HUES48 (cell line): ENCODE results near the gene RIC8B.

ENCODE experiments used
- H3K27ac ChIP-seq: one replicate; pipeline ENCODE4 v1.7.0; 2013; ENCODE audit warnings: low read depth, low read length, inconsistent platforms
- H3K27me3 ChIP-seq: 2 replicates; pipeline ENCODE4 v1.6.1; 2013; ENCODE audit warnings: mild to moderate bottlenecking, low read length; ENCODE audit not compliant: control insufficient read depth, insufficient read depth
- H3K36me3 ChIP-seq: 2 replicates; pipeline ENCODE4 v1.6.1; 2013; ENCODE audit warnings: low read length; ENCODE audit not compliant: control insufficient read depth, insufficient read depth
- H3K4me1 ChIP-seq: 2 replicates; pipeline ENCODE4 v1.6.1; 2013; ENCODE audit warnings: mild to moderate bottlenecking, low read length; ENCODE audit not compliant: control insufficient read depth, insufficient read depth
- H3K4me3 ChIP-seq: 2 replicates; pipeline ENCODE4 v1.5.1; 2013; ENCODE audit warnings: mild to moderate bottlenecking, low read depth, low read length
- H3K9ac ChIP-seq: 2 replicates; pipeline ENCODE4 v1.6.1; 2013; ENCODE audit warnings: mild to moderate bottlenecking, low read depth, low read length, moderate library complexity
- H3K9me3 ChIP-seq: 2 replicates; pipeline ENCODE4 v1.6.1; 2013; ENCODE audit warnings: low read length; ENCODE audit not compliant: control insufficient read depth, insufficient read depth

RIC8B gene

GRCh38 chr12:106868982-106869700 is 94.7 kb downstream of the RIC8B start:
- H3K36me3 ChIP-seq, result peaks cover 25% of the 10 kb centered on the region
- H3K9ac ChIP-seq, result no peak overlapping the region
- H3K27ac ChIP-seq, result no peak overlapping the region
- no peaks in the 10 kb centered on the region for H3K9me3 ChIP-seq
- H3K4me3 ChIP-seq, result no peak overlapping the region
- no peaks in the 10 kb centered on the region for H3K27me3 ChIP-seq
- peaks cover 21% of the 10 kb centered on the region for H3K4me1 ChIP-seq

GRCh38 chr12:106870116-106870515 is 95.6 kb downstream of the RIC8B start:
- Histone ChIP-seq H3K27ac (no peak overlapping the region), H3K4me3 (no peak overlapping the region), H3K27me3 (no peaks in the 10 kb centered on the region), H3K4me1 (peaks cover 12% of the 10 kb centered on the region), H3K36me3 (peaks cover 25% of the 10 kb centered on the region), H3K9me3 (no peaks in the 10 kb centered on the region), H3K9ac (no peak overlapping the region)

- Histone ChIP-seq H3K27ac (no peak overlapping the region), H3K4me3 (no peak overlapping the region), H3K9me3 (no peaks in the 10 kb centered on the region), H3K4me1 (no peaks in the 10 kb centered on the region), H3K9ac (no peak overlapping the region), H3K27me3 (no peaks in the 10 kb centered on the region), H3K36me3 (peaks cover 25% of the 10 kb centered on the region)
Measured at GRCh38 chr12:106871477-106871876, 97.0 kb downstream of the RIC8B start.

GRCh38 chr12:106873983-106874382 is 99.5 kb downstream of the RIC8B start:
- Histone ChIP-seq H3K36me3 (peaks cover 26% of the 10 kb centered on the region), H3K27me3 (no peaks in the 10 kb centered on the region), H3K4me3 (no peak overlapping the region), H3K27ac (no peak overlapping the region), H3K4me1 (no peaks in the 10 kb centered on the region), H3K9ac (no peak overlapping the region), H3K9me3 (no peaks in the 10 kb centered on the region)

GRCh38 chr12:106878804-106879203 is 104.3 kb downstream of the RIC8B start:
- H3K27ac ChIP-seq, result no peak overlapping the region
- H3K4me1 ChIP-seq, result no peaks in the 10 kb centered on the region
- no peak overlapping the region for H3K4me3 ChIP-seq
- H3K27me3 ChIP-seq, result no peaks in the 10 kb centered on the region
- no peaks in the 10 kb centered on the region for H3K9me3 ChIP-seq
- H3K36me3 ChIP-seq, result peaks cover 47% of the 10 kb centered on the region
- H3K9ac ChIP-seq, result no peak overlapping the region

GRCh38 chr12:106879612-106880011 is 105.1 kb downstream of the RIC8B start:
- Histone ChIP-seq H3K4me3 (no peak overlapping the region), H3K9me3 (no peaks in the 10 kb centered on the region), H3K9ac (no peak overlapping the region), H3K27me3 (no peaks in the 10 kb centered on the region), H3K36me3 (peaks cover 55% of the 10 kb centered on the region), H3K4me1 (no peaks in the 10 kb centered on the region), H3K27ac (no peak overlapping the region)

GRCh38 chr12:106883426-106883825 is 108.9 kb downstream of the RIC8B start:
- peaks cover 84% of the 10 kb centered on the region for H3K36me3 ChIP-seq

GRCh38 chr12:106885026-106885425 is 110.5 kb downstream of the RIC8B start:
- Histone ChIP-seq H3K27me3 (no peaks in the 10 kb centered on the region), H3K4me1 (no peaks in the 10 kb centered on the region), H3K36me3 (peaks cover 77% of the 10 kb centered on the region), H3K9me3 (no peaks in the 10 kb centered on the region), H3K27ac (no peak overlapping the region), H3K9ac (no peak overlapping the region), H3K4me3 (no peak overlapping the region)

More at GRCh38 chr12:106883426-106883825, 108.9 kb downstream of the RIC8B start:
- no peak overlapping the region for H3K4me3 ChIP-seq
- H3K9ac ChIP-seq, result no peak overlapping the region
- H3K4me1 ChIP-seq, result no peaks in the 10 kb centered on the region
- H3K27me3 ChIP-seq, result no peaks in the 10 kb centered on the region
- no peaks in the 10 kb centered on the region for H3K9me3 ChIP-seq
- H3K27ac ChIP-seq, result no peak overlapping the region

GRCh38 chr12:106885541-106886249 is 111.2 kb downstream of the RIC8B start:
- Histone ChIP-seq H3K36me3 (peaks cover 72% of the 10 kb centered on the region), H3K4me1 (no peaks in the 10 kb centered on the region), H3K27me3 (no peaks in the 10 kb centered on the region), H3K4me3 (no peak overlapping the region), H3K9ac (no peak overlapping the region), H3K27ac (no peak overlapping the region), H3K9me3 (no peaks in the 10 kb centered on the region)

- Histone ChIP-seq H3K27ac (no peak overlapping the region), H3K4me1 (no peaks in the 10 kb centered on the region)
Measured at GRCh38 chr12:106886932-106887331, 112.5 kb downstream of the RIC8B start.

GRCh38 chr12:106888348-106888970 is 114.0 kb downstream of the RIC8B start:
- peaks cover 46% of the 10 kb centered on the region for H3K36me3 ChIP-seq
- H3K27me3 ChIP-seq, result no peaks in the 10 kb centered on the region
- no peak overlapping the region for H3K4me3 ChIP-seq
- no peaks in the 10 kb centered on the region for H3K9me3 ChIP-seq
- no peaks in the 10 kb centered on the region for H3K4me1 ChIP-seq
- H3K9ac ChIP-seq, result no peak overlapping the region
- no peak overlapping the region for H3K27ac ChIP-seq

More at GRCh38 chr12:106886932-106887331, 112.5 kb downstream of the RIC8B start:
- Histone ChIP-seq H3K9ac (no peak overlapping the region), H3K36me3 (peaks cover 60% of the 10 kb centered on the region), H3K9me3 (no peaks in the 10 kb centered on the region), H3K4me3 (no peak overlapping the region), H3K27me3 (no peaks in the 10 kb centered on the region)
